Neuron (in vitro differentiated cells): ENCODE data around the gene ATP13A4.

ENCODE experiments used
- H2AFZ ChIP-seq: one replicate; pipeline ENCODE4 v1.6.1; 2013; ENCODE audit warnings: low read depth, mild to moderate bottlenecking, inconsistent platforms, low read length, moderate library complexity
- H3K27me3 ChIP-seq: one replicate; pipeline ENCODE4 v1.6.1; 2013; ENCODE audit warnings: low read length; ENCODE audit not compliant: insufficient read depth
- H3K36me3 ChIP-seq: one replicate; pipeline ENCODE4 v1.6.1; 2013; ENCODE audit warnings: low read length; ENCODE audit not compliant: insufficient read depth
- H3K4me1 ChIP-seq: one replicate; pipeline ENCODE4 v1.6.1; 2013; ENCODE audit warnings: low read length; ENCODE audit not compliant: insufficient read depth
- H3K4me3 ChIP-seq: 2 replicates; pipeline ENCODE4 v1.5.1; 2013; ENCODE audit warnings: mild to moderate bottlenecking, low read length, moderate library complexity
- H3K9me3 ChIP-seq: one replicate; pipeline ENCODE4 v1.6.1; 2013; ENCODE audit warnings: low read length

ATP13A4 gene

GRCh38 chr3:193465992-193466608 lies 88.6 kb downstream of the ATP13A4 start:
- H3K4me3 ChIP-seq = no peak overlapping the region
- H3K4me1 ChIP-seq = no peaks in the 10 kb centered on the region
- no peaks in the 10 kb centered on the region for H3K36me3 ChIP-seq
- no peaks in the 10 kb centered on the region for H3K9me3 ChIP-seq
- no peaks in the 10 kb centered on the region for H3K27me3 ChIP-seq
- no peak overlapping the region for H2AFZ ChIP-seq

- Histone ChIP-seq H3K9me3 (no peaks in the 10 kb centered on the region), H3K36me3 (no peaks in the 10 kb centered on the region), H3K4me1 (no peaks in the 10 kb centered on the region), H2AFZ (no peak overlapping the region), H3K27me3 (no peaks in the 10 kb centered on the region), H3K4me3 (no peak overlapping the region)
These were observed 89.8 kb downstream of the ATP13A4 start for GRCh38 chr3:193464889-193465288.

- no peak overlapping the region for H3K4me3 ChIP-seq
- H3K27me3 ChIP-seq = no peaks in the 10 kb centered on the region
- H2AFZ ChIP-seq = no peak overlapping the region
- H3K9me3 ChIP-seq = no peaks in the 10 kb centered on the region
- no peaks in the 10 kb centered on the region for H3K36me3 ChIP-seq
- peaks cover 9% of the 10 kb centered on the region for H3K4me1 ChIP-seq
These were observed 97.2 kb downstream of the ATP13A4 start for GRCh38 chr3:193457526-193457925.

- Histone ChIP-seq H3K4me3 (no peak overlapping the region), H3K27me3 (no peaks in the 10 kb centered on the region), H3K36me3 (no peaks in the 10 kb centered on the region), H2AFZ (no peak overlapping the region), H3K9me3 (no peaks in the 10 kb centered on the region), H3K4me1 (peaks cover 2% of the 10 kb centered on the region)
These were observed 102.4 kb downstream of the ATP13A4 start for GRCh38 chr3:193452338-193452737.

GRCh38 chr3:193451902-193452301 lies 102.8 kb downstream of the ATP13A4 start:
- no peaks in the 10 kb centered on the region for H3K4me1 ChIP-seq
- no peaks in the 10 kb centered on the region for H3K9me3 ChIP-seq
- H3K36me3 ChIP-seq = no peaks in the 10 kb centered on the region
- no peaks in the 10 kb centered on the region for H3K27me3 ChIP-seq
- no peak overlapping the region for H2AFZ ChIP-seq
- H3K4me3 ChIP-seq = no peak overlapping the region

- no peaks in the 10 kb centered on the region for H3K9me3 ChIP-seq
- no peak overlapping the region for H3K4me3 ChIP-seq
- no peak overlapping the region for H2AFZ ChIP-seq
- H3K4me1 ChIP-seq = no peaks in the 10 kb centered on the region
- H3K27me3 ChIP-seq = no peaks in the 10 kb centered on the region
- H3K36me3 ChIP-seq = no peaks in the 10 kb centered on the region
These were observed 107.6 kb downstream of the ATP13A4 start for GRCh38 chr3:193446965-193447602.

- no peak overlapping the region for H3K4me3 ChIP-seq
These were observed 115.3 kb downstream of the ATP13A4 start for GRCh38 chr3:193439423-193439822.

GRCh38 chr3:193418576-193419373 lies 135.9 kb downstream of the ATP13A4 start:
- H3K36me3 ChIP-seq = no peaks in the 10 kb centered on the region
- no peak overlapping the region for H3K4me3 ChIP-seq
- no peaks in the 10 kb centered on the region for H3K9me3 ChIP-seq
- no peaks in the 10 kb centered on the region for H3K4me1 ChIP-seq
- no peak overlapping the region for H2AFZ ChIP-seq
- H3K27me3 ChIP-seq = no peaks in the 10 kb centered on the region

More at GRCh38 chr3:193439423-193439822, 115.3 kb downstream of the ATP13A4 start:
- Histone ChIP-seq H2AFZ (no peak overlapping the region), H3K36me3 (no peaks in the 10 kb centered on the region), H3K9me3 (no peaks in the 10 kb centered on the region), H3K27me3 (no peaks in the 10 kb centered on the region), H3K4me1 (no peaks in the 10 kb centered on the region)

GRCh38 chr3:193416629-193417028 lies 138.1 kb downstream of the ATP13A4 start:
- Histone ChIP-seq H3K4me1 (no peaks in the 10 kb centered on the region), H3K36me3 (no peaks in the 10 kb centered on the region), H3K4me3 (no peak overlapping the region), H2AFZ (no peak overlapping the region), H3K27me3 (no peaks in the 10 kb centered on the region), H3K9me3 (no peaks in the 10 kb centered on the region)

- Histone ChIP-seq H3K27me3 (no peaks in the 10 kb centered on the region), H3K4me3 (no peak overlapping the region), H3K4me1 (no peaks in the 10 kb centered on the region), H3K9me3 (no peaks in the 10 kb centered on the region), H3K36me3 (no peaks in the 10 kb centered on the region), H2AFZ (no peak overlapping the region)
These were observed 147.0 kb downstream of the ATP13A4 start for GRCh38 chr3:193407688-193408087.

GRCh38 chr3:193407112-193407511 lies 147.6 kb downstream of the ATP13A4 start:
- no peak overlapping the region for H3K4me3 ChIP-seq
- no peaks in the 10 kb centered on the region for H3K27me3 ChIP-seq
- H2AFZ ChIP-seq = no peak overlapping the region
- no peaks in the 10 kb centered on the region for H3K36me3 ChIP-seq
- no peaks in the 10 kb centered on the region for H3K9me3 ChIP-seq
- H3K4me1 ChIP-seq = no peaks in the 10 kb centered on the region

- no peak overlapping the region for H3K4me3 ChIP-seq
- no peak overlapping the region for H2AFZ ChIP-seq
- no peaks in the 10 kb centered on the region for H3K27me3 ChIP-seq
- H3K9me3 ChIP-seq = no peaks in the 10 kb centered on the region
- no peaks in the 10 kb centered on the region for H3K36me3 ChIP-seq
- H3K4me1 ChIP-seq = no peaks in the 10 kb centered on the region
These were observed 151.4 kb downstream of the ATP13A4 start for GRCh38 chr3:193403307-193403706.

- H3K9me3 ChIP-seq = no peaks in the 10 kb centered on the region
- H3K4me3 ChIP-seq = no peak overlapping the region
- no peaks in the 10 kb centered on the region for H3K36me3 ChIP-seq
- H3K4me1 ChIP-seq = no peaks in the 10 kb centered on the region
- H3K27me3 ChIP-seq = no peaks in the 10 kb centered on the region
- no peak overlapping the region for H2AFZ ChIP-seq
These were observed 154.4 kb downstream of the ATP13A4 start for GRCh38 chr3:193400304-193400703.
